ENCODE measurements around the gene TANGO6. TPM values are rescaled to one million over a fixed set of nuclear protein-coding genes. Genes with fewer than 3 reads are reported as not detected.

The TANGO6 gene
- total and polyA plus RNA-seq, 3 donors from 2014 or later, result 23.1 to 41.3 (median 39.4) TPM

DNA sequence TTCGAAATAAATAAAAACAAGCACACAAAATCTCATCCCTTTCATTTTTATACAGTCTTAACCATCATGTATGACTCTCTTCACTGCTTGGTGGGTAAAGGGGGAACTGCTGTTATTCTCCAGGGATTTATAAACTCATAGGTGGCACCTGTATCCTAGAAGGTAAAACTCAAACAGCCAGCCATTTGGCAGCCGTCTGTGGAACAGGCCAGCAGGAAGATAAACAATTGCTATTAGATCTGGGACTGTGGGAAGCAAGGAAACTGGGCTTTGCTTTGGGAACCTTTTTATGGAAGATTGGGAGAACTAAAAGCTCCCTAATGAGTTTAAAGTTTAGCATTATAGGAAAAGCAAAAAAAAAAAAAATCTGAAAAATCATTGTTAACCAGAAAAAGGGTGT, 126.0 kb downstream of the TANGO6 start:
- H3K4me3 ChIP-seq, result no peak overlapping the region
- H3K4me1 ChIP-seq, result no peaks in the 10 kb centered on the region
- WGBS, 2 donors, result 74 to 79% methylated on average over 2 of the region's 2 CpGs
- no peak for DNase-seq
- intact Hi-C loops (cut with DNase I; ENCODE audit: low total_unique reads), result no loop called here
- no peak for TF ChIP-seq POLR2A (IDR thresholded peaks at IDR 0.05)
- TF ChIP-seq, protein P1, sequence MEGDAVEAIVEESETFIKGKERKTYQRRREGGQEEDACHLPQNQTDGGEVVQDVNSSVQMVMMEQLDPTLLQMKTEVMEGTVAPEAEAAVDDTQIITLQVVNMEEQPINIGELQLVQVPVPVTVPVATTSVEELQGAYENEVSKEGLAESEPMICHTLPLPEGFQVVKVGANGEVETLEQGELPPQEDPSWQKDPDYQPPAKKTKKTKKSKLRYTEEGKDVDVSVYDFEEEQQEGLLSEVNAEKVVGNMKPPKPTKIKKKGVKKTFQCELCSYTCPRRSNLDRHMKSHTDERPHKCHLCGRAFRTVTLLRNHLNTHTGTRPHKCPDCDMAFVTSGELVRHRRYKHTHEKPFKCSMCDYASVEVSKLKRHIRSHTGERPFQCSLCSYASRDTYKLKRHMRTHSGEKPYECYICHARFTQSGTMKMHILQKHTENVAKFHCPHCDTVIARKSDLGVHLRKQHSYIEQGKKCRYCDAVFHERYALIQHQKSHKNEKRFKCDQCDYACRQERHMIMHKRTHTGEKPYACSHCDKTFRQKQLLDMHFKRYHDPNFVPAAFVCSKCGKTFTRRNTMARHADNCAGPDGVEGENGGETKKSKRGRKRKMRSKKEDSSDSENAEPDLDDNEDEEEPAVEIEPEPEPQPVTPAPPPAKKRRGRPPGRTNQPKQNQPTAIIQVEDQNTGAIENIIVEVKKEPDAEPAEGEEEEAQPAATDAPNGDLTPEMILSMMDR (IDR thresholded peaks at IDR 0.05), result no peak
- H3K27me3 ChIP-seq, result no peaks in the 10 kb centered on the region
- H3K27ac ChIP-seq, result no peak overlapping the region
- H3K9me3 ChIP-seq, result no peaks in the 10 kb centered on the region
- no peaks in the 10 kb centered on the region for H3K36me3 ChIP-seq (ENCODE audit: low read depth, missing control alignments)

DNA sequence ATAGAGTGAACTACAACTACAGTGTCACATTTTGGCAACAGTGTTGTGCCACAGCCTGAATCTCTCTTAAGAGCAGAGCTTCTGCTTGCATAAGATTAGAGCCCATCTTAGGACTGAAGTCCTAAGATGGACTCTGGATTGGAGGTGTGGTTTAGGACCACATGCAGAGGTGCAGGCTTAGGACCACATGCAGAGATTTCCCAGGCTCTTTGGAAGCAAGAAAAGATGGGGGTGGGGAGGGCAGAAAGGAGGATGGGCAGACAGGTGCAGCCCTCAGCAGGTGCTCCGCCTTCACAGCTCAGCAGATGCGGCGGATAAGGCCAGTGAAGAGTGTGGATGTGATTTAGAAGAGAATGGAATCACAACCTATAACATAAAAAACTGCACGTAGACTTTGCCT, 128.7 kb downstream of the TANGO6 start:
- intact Hi-C loops (cut with DNase I; ENCODE audit: low total_unique reads), result no loop called here
- no peak for DNase-seq

DNA sequence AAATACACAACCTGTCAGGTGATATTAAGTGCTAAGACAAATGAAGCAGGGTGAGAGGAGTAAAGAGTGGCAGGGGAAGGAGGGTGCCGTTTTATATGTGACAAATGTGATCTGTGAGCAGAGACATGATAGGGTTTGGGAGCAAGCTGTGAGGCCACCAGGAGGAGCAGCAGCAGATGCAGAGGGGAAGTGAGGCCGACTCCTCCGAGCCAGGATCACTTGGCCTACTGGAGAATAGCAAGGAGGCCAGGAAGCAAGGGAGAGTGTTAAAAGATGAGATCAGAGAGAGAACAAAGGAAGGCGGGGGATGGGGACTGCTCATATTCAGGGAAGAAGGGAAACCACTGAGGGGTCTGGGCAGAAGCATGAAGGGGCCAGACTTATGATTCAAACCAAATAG, 129.4 kb downstream of the TANGO6 start:
- no peak for TF ChIP-seq POLR2A (IDR thresholded peaks at IDR 0.05)
- TF ChIP-seq, protein P1 (IDR thresholded peaks at IDR 0.05), result no peak
- DNase-seq, result peak; percentile 59

More for the DNA sequence above, 128.7 kb downstream of the TANGO6 start:
- Histone ChIP-seq H3K4me3 (no peak overlapping the region), H3K27ac (no peak overlapping the region), H3K4me1 (no peaks in the 10 kb centered on the region), H3K27me3 (no peaks in the 10 kb centered on the region), H3K9me3 (no peaks in the 10 kb centered on the region), H3K36me3 (ENCODE audit: low read depth, missing control alignments) (no peaks in the 10 kb centered on the region)
- 87 to 91% methylated on average over 4 of the region's 4 CpGs for WGBS, 2 donors
- TF ChIP-seq, protein P1 (IDR thresholded peaks at IDR 0.05), result no peak
- no peak for TF ChIP-seq POLR2A (IDR thresholded peaks at IDR 0.05)

DNA sequence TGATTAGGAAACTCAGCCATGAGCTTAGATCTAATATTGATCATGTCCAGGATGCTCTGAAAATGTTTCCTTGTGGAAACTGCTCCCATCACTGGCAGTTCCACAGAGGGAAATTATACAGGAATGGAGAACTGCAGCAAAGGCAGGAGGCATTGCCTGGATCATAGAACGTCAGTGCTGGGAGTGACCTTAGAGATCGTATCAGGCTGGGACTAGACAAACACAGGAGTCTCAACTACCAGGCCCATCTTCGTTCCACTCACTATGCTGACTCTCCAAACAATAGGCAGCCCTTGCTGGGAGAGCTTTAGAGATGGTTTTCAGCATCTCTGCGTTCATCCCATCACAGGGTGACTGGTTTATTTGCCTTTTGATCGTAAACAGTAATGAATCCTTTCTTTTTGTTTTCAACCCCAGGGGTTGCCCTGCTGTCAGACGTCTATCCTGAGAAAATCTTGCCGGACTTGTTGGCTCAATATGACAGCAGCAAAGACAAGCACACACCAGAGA, 130.3 kb downstream of the TANGO6 start:
- WGBS, 2 donors, result 85 to 86% methylated on average over 7 of the region's 7 CpGs

More for the DNA sequence above, 129.4 kb downstream of the TANGO6 start:
- 59 to 70% methylated on average over 4 of the region's 4 CpGs for WGBS, 2 donors
- Histone ChIP-seq H3K4me1 (no peaks in the 10 kb centered on the region), H3K9me3 (no peaks in the 10 kb centered on the region), H3K27me3 (no peaks in the 10 kb centered on the region), H3K27ac (no peak overlapping the region), H3K4me3 (no peak overlapping the region), H3K36me3 (ENCODE audit: low read depth, missing control alignments) (no peaks in the 10 kb centered on the region)
- intact Hi-C loops (cut with DNase I; ENCODE audit: low total_unique reads), result no loop called here

More for the DNA sequence above, 130.3 kb downstream of the TANGO6 start:
- no peak for DNase-seq
- H3K4me3 ChIP-seq, result no peak overlapping the region
- H3K9me3 ChIP-seq, result no peaks in the 10 kb centered on the region
- intact Hi-C loops (cut with DNase I; ENCODE audit: low total_unique reads), result no loop called here
- TF ChIP-seq, protein P1 (IDR thresholded peaks at IDR 0.05), result no peak
- no peak for TF ChIP-seq POLR2A (IDR thresholded peaks at IDR 0.05)
- no peaks in the 10 kb centered on the region for H3K27me3 ChIP-seq
- no peaks in the 10 kb centered on the region for H3K36me3 ChIP-seq (ENCODE audit: low read depth, missing control alignments)
- H3K27ac ChIP-seq, result no peak overlapping the region
- H3K4me1 ChIP-seq, result no peaks in the 10 kb centered on the region
